Stimulated activated CD4-positive, alpha-beta T cell treated with anti-CD3 and anti-CD28 coated beads, Interleukin-12 subunit alpha, Interleukin-12 subunit beta, amount 100 ng/mL, for 48 hours (primary cell): Measurements from ENCODE around the gene DACH1.

Experiments used
- DNase-seq, 3 donors: peaks; one replicate each; pipeline ENCODE4 v3.0.0-alpha.2; 2020; ENCODE audit warnings: low read depth in 2 of 3, low spot score in 1 of 3

The DACH1 gene

DNA sequence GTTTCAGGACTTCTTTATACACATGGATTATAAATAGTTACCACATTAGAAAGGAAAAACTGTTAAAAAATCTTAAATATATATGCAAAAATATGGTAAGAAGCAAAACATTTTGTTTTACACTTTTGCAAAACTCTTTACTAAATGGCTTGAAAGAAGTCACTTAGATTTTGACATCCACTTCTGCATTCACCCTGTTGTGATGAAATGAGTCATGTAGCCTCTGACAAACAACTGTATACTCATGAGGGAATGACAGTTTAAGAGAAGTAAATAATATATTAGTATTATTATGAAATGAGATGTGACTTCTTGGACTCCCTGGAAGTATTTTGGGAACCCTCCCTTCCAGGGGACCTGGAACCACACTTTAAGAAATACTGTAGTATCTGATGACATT, 275.6 kb downstream of the DACH1 start:
- DNase-seq: no peak

DNA sequence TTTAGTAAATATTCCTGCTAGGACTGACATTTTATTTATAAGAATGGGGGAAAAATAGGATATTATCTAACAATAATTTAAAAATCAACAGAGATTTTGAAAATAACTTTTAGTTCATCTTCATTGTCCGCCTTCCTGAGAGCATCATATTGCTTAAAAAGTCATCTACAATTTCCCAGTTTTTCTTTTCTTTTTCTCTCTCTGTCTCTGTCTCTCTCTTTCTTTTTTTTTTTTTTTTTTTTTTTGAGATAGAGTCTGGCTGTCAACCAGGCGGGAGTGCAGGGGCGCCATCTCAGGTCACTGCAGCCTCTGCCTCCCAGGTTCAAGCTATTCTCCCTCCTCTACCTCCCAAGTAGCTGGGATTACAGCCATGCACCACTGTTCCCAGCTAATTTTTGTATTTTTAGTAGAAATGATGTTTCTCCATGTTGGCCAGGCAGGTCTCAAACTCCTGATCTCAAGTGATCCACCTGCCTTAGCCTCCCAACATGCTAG, 276.3 kb downstream of the DACH1 start:
- no peak for DNase-seq

DNA sequence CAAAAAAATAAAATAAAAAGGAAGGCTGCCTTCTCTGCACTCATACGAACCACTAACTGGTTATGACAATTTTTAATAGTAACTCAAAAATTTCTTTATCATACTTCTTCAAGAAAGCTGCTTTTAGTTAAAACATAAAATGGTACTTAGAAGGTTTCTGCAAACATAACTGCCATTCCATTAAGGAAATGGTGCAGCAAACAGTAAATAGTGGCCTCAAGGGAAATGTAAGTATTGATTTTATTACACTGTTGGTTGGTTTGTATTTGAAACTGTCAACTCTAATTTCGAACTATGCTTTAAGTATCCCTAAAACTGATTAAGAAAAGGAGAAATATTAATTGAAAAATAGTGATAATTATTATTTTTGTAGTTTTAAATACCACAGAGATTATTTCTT, 278.0 kb downstream of the DACH1 start:
- no peak for DNase-seq

DNA sequence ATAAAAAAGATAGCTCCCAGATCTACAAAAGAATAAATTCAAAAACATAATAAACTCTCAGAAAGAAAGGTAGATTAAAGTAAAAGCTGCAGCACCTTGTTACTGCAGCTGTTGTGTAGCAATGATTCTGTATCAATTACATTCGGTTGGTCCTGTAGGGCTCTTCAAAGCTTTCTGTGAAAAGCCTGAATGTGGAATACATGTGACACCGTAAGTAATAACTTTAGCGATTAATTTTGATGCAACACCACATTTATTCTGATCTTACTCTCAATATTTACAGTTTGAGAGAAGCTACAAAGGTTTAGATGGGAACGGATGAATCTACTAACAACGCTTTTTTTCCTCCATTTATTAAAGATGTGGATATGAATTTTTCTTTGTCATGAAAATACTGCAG, 279.2 kb downstream of the DACH1 start:
- no peak for DNase-seq

DNA sequence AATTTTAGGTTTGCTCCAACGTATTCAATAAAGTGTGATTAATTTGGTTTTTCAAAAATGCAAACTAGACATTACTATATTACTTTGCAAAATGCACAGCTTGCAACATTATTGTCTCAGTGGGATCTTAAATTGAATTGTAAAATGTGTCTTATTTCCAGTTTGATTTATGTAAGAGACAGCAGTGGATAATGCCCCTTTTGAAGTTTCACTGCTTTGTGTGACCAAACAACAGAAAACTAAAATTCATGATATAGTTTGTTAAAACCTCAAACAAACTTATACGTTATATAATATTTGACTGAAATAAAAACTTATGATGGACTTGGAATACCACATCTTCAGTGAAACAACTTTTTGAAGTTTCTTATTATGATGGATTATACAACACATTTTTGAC, 279.8 kb downstream of the DACH1 start:
- no peak for DNase-seq

DNA sequence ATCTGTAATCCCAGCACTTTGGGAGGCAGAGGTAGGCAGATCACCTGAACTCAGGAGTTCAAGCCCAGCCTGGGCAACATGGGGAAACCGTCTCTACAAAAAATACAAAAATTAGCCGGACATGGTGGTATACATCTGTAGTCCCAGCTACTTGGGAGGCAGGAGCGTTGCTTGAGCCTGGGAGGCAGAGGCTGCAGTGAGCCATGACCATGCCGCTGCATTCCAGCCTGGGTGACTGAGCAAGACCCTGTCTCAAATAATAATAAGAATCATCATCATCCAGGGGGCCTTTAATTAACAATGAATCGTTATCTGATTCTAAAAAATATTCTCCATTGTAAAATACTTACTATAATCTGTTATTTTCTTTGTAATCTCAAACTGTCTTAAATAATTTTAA, 283.4 kb downstream of the DACH1 start:
- DNase-seq: no peak

DNA sequence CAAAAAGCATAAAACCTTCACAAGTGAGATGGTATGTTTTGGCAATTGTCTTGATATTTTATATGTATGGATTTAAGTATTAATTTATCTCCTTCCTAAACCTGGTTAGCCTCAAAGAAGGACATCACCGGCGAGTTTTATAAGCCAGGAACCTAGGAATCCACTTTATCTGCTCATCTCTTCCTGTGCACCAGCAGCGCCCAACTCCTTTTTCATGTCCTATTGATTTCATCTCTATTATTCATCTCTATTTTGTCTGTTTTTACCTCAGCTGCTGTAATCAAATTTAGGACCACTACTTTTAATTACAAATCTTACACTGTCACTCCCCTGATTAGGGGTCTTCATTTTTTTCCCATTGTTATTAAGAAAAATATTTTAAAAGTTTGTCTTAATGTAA, 286.4 kb downstream of the DACH1 start:
- no peak for DNase-seq

DNA sequence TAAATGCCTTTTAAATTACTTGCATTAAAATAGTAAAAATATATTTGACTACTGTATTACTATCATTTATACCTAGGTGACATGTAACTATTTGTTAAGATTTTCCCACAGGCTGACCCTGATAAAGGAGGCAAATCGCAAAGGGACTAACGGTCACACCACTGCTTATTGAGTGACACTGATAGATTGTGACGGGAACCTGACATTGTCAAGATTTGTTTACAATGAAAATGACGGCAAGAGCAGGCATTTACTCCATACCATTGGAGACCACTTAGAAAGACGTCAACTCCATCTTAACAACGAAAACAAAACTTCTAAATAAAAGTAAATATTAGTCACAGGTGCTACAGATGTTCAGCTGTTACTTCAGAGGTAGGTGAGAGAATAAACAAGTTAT, 289.0 kb downstream of the DACH1 start:
- no peak for DNase-seq

DNA sequence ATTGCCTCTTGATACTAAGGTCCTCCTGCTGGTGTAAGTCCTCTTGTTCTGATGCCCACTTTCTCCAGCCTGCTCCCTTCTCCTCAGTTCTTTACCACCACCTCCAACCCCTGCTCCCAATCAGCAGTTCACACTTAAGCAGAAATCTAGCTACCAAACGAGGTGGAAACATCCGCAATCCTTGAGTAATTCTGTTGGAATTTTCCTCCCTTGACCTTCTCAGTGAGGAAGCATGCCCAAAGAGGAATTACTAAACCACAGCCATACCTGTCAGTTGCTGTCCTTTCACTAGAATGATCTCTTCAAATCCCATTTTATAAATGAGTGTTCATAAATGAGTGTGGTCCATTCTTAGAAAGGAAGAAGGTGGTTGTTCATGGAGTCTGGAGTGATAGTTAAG, 289.9 kb downstream of the DACH1 start:
- no peak for DNase-seq

DNA sequence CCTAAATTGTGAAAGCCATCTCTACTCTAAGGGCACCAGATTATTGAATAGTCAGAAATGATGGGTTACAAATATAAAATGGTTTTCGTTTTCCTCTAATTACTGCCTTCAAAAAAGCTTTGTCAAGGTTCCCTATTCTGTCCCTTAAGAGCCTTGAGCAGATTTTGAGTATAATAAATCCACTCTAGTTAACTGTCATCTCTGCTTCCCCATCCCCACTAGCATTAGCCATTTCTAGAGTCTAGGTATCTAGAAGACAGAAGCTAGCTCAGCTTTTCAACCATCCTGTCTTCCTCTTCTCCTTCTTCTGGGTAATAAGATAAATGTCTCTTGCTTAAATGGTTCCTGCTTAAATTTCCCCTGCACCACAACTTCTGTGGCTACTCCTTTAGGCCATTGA, 290.4 kb downstream of the DACH1 start:
- no peak for DNase-seq

DNA sequence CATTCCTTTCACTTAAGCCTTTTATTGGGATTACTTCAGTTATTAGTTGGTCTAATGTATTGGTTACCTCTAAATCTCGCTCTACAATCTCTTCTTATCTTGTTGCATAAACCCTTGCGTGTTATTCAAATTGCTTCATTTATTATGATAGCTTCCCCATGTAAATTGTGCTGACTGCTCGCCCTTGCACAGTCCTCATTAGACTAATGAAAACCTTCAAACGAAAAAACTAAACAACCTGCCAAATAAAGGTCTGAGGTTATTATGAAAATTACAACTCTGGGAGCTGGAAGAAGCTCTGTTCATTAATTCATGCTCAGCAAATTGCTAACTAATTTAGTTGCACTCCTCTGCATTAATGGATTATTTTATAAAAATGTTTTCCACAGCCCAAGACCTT, 320.1 kb downstream of the DACH1 start:
- no peak for DNase-seq

DNA sequence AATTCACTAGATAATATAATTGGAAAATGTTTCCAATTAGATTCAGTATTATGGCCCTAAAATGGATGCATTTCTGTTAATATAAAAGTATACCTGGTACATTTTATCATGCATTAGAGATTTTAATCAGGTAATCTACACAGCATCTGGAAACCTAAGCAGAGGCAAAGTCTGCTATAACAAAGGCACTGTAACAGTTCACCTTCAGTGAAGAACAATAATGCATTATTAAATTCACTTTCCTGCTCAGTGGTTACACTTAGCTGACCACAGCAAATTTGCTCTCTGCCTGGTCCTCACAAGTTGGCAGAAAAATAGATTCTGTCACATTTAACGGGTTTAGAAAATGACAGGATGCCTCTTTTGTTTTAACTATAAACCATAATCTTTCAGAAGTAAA, 326.9 kb downstream of the DACH1 start:
- no peak for DNase-seq

DNA sequence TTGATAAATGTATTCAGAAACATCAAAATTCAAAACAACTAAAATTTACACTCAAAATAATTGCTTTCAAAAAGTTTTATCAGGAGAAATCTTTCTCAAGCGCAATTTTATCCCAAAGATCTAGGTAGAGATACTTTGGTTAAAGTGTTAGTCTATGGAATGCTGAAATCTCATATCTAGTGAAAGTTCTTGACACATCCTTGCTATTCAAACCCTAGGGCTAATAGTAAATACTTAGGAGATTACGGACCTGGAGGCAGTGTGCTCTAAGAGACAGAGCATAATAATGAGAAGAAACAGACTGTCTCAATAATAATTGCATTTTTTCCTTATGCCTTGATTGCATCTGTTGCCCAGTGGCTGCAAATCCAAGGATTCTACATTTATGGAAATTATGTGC, 330.8 kb downstream of the DACH1 start:
- DNase-seq: no peak

DNA sequence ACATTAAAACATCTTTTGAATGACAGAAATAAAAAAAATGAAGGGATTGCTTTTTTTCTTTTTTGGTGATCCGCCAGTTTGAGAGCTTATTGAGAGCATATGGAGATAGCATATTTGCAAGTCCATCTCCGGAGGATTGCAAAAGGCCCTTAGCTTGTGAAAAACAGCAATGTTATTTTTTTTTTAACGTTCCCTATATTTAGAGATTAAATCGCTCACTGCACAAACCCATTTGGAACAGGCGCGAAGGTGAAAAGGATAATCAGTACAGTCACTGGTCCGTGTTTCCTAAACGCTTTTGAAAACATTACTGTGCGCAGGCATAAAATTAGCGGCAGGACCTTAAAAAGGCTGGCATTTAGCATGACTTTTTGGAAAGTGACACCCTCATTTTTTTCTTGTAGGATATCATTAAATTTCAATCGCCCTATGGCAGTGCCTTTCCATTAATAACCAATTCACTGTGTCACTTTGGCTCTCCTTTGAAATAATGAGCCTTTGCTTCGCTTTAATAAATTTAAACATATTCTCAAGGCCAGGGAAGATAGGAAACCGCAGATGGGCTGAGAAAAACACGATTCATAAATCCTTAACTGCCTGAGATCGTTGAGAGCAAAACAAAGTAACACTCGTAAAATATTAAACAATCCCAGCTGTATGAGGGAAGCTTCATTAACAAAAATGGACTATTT, 342.2 kb downstream of the DACH1 start:
- DNase-seq: no peak

DNA sequence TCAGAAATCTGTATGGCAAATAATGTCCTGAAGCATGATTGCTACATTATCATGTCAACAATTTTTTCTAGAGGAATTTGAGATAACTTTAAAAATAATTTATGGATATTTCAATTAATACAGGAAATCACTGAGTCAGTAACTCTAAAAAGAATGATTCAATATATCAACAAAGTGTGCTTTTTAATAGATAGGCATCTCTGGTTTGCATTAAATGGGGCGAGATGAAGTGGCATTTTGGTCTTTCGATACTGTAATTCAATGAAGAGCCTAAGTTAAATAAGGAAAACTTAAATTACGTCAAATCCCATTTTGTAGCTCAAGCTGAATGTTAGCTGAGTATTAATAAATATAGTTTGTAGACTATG, 342.8 kb downstream of the DACH1 start:
- no peak for DNase-seq

DNA sequence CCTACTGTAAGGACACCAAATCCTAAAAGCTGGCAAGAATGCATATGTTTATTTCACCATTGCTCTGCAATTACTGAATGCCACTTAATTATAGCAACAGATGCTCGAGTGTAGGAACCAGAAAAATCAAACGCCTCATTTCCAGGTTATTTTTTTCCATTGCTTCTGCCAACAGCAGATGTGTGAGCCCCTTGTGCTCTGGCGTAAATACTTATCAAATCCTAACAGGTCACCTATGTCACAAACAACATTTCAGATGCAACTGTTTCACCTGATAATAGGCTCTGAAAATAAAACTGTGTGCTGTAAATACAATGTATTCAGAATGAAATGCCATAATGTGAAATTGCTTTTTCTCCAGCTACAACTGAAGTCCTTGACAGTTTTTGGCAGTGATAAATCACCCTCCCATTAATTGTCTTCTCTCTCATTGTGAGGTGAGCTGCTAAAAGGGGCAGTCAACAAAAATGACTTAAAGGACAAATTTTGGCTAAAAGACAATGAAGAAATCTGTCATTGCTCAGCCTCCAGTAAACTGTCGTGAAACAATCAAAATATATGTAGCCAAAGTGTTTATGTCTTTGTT, 344.0 kb downstream of the DACH1 start:
- no peak for DNase-seq

DNA sequence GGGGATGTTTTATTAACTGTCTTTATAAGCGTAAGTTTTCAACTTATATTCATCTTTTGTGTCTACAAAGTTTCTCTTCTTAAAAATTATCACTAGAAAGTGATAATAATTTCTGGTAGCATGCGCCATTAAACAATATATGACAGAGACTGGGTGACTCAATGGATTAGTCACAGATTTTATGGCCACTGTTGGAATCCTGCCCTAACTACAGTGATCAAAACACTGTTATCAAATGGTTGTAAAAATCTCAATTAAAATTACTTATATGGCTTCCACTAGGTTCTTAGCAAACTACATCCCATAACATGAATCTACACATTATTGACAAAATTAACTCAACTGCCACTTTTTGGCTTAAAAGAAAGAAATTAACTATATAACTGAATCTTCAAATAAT, 350.0 kb downstream of the DACH1 start:
- no peak for DNase-seq

DNA sequence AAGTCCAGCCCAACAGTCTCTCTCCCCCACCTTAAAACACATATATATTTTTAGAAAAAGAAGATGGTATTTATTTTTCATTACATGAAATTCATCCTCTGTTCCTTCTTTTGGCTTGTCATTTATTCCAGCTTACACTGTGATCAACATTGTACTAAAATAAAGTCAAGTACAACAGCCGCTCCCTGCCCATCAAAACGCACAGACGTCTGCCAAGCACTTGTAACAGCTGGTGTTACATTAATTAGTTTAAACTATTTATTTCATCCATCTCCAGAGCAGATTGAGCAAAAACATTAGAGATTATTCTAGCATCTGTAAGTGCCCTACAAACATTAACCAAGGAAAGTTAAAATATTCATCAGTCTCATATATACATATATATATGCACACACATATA, 350.5 kb downstream of the DACH1 start:
- DNase-seq: no peak

DNA sequence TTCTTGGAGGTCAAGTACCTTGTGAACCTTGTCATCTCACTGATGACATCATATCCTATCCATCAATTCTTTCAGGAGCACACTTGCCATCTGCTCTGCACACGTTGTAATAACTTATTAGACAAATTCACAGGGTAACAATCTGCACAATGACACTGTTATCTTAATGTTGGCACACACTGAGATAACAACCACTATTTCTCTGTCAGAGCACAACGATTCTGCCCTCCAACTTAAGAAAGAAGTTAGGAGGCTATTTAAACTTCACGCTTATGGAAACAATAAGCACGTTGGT, 351.3 kb downstream of the DACH1 start:
- DNase-seq: no peak

DNA sequence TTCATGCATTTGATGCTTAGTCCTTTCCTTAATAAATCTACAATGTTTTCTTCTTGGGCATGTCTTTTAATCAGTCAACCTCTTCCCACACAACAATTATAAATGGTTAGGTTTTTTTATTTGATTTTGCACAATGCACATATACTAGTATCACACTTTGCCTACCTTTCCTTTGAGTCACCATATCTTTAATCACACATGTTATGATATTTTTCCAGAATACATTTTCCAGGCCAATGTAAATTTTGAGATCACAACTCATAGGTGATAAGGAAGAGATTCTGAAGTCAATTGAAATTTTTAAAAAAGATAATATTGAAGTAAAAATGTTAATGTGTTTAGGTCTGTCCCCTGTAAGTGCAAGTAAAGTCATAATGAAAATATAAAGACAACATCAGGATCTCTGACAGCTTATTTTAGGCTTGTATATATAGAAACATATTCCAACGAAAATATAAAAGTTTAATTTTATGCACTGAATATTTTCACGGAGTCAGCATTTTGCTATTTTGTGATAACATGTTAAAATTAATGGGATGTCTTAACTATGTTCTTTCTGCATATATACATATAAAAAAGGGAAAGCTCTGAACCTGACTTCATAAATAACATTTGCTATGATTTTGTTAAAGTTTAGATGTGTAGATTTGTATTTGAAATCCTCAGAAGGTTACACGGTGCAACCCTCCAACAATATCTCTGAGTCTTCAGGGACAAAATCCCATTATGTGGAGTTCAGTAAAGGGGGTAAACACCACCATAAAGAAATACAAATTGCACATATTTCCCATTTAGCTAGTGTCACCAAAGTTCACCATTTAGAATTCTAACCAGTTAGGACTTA, 351.9 kb downstream of the DACH1 start:
- no peak for DNase-seq

DNA sequence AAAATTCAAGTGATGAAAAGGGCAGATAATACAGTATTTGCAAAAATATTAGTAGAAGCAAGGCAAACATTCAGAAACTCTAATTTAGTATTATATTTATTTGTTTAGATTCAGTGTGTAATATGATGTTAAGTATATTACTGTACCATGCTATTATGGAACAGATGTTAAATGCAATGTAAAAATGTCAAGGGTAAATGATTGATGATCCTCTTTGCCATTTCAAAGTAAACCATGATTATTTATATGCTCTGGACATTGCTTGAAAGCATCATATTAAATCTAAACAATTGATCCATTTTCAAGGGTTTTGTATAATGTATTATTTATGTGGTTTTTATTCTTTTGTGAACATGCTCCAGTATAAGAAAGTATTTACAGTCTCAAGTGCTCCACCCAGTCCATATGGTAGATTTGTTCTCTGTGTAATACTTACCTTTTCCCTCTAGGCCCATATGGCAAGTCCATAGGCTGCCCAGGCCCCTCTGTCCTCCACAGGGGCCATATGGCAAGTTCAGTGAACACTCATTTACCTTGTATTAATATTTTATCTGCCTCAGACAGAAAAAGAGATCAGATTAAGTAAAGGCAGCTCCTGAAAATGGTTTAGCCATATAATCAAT, 353.5 kb downstream of the DACH1 start:
- DNase-seq: no peak

DNA sequence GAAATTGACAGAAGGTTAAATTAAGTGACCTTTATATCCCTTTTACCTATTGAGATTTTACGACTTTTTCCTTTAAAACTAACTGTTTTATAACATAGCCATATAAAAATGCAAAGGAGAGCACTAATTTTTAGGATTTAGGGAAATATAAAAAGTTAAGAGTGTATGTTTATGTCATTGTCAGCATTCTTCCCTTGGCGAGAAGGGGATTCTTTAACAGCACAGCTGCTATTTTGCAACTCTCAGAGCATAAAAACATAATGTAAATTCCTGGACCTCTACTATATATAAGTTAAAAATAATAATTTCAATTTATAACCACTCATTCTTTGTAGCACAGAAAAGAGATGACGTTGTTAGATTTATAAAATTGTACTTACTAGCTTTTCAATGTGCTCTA, 363.2 kb downstream of the DACH1 start:
- DNase-seq: no peak
